ACC112 (cell line): ENCODE data around the gene UBE2J2.

Experiments used
- H2AFZ ChIP-seq: fragments of 200-600 bp; sonication (generic); one replicate; pipeline ENCODE4 v1.6.0; 2017; ENCODE audit warnings: antibody characterized with exemption, low read length; ENCODE audit not compliant: unreplicated experiment
- H3K27ac ChIP-seq: fragments of 200-600 bp; sonication (generic); 2 replicates; pipeline ENCODE4 v1.5.1; 2014; ENCODE audit warnings: low read depth, mild to moderate bottlenecking, antibody characterized with exemption, low read length, moderate library complexity
- H3K27me3 ChIP-seq: fragments of 200-600 bp; sonication (generic); 2 replicates; pipeline ENCODE4 v1.6.1; 2014; ENCODE audit warnings: mild to moderate bottlenecking, antibody characterized with exemption, low read length, moderate library complexity, mixed read lengths; ENCODE audit not compliant: insufficient read depth
- H3K36me3 ChIP-seq: fragments of 200-600 bp; sonication (generic); 2 replicates; pipeline ENCODE4 v1.6.1; 2016; ENCODE audit warnings: mild to moderate bottlenecking, antibody characterized with exemption, low read length, moderate library complexity, mixed read lengths; ENCODE audit not compliant: insufficient read depth
- H3K4me1 ChIP-seq: fragments of 200-600 bp; sonication (generic); one replicate; pipeline ENCODE4 v1.6.1; 2016; ENCODE audit warnings: low read length, mixed read lengths; ENCODE audit not compliant: insufficient read depth, unreplicated experiment, control insufficient read depth
- H3K4me3 ChIP-seq: fragments of 200-600 bp; sonication (generic); 2 replicates; pipeline ENCODE4 v1.5.1; 2014; ENCODE audit warnings: mild to moderate bottlenecking, low read depth, low read length
- H3K79me2 ChIP-seq: fragments of 200-600 bp; sonication (generic); one replicate; pipeline ENCODE4 v1.6.0; 2016; ENCODE audit warnings: low read length; ENCODE audit not compliant: control insufficient read depth, unreplicated experiment, insufficient read depth

The UBE2J2 gene

GRCh38 chr1:1260843-1261560 is 12.7 kb downstream of the UBE2J2 start:
- Histone ChIP-seq H3K4me1 (peaks cover 20% of the 10 kb centered on the region), H3K79me2 (peaks cover 25% of the 10 kb centered on the region), H3K4me3 (no peak overlapping the region), H2AFZ (no peak overlapping the region), H3K36me3 (peaks cover 17% of the 10 kb centered on the region), H3K27ac (no peak overlapping the region), H3K27me3 (no peaks in the 10 kb centered on the region)

- no peak overlapping the region for H3K27ac ChIP-seq
Measured at GRCh38 chr1:1259951-1260600, 13.6 kb downstream of the UBE2J2 start.

GRCh38 chr1:1259540-1259939 is 14.1 kb downstream of the UBE2J2 start:
- Histone ChIP-seq H3K4me3 (no peak overlapping the region), H3K27me3 (no peaks in the 10 kb centered on the region), H3K4me1 (peaks cover 9% of the 10 kb centered on the region), H3K27ac (no peak overlapping the region), H3K36me3 (peaks cover 19% of the 10 kb centered on the region), H2AFZ (no peak overlapping the region), H3K79me2 (peaks cover 25% of the 10 kb centered on the region)

More at GRCh38 chr1:1259951-1260600, 13.6 kb downstream of the UBE2J2 start:
- peaks cover 25% of the 10 kb centered on the region for H3K79me2 ChIP-seq
- H3K4me3 ChIP-seq, result no peak overlapping the region
- no peaks in the 10 kb centered on the region for H3K27me3 ChIP-seq
- peaks cover 11% of the 10 kb centered on the region for H3K4me1 ChIP-seq
- H3K36me3 ChIP-seq, result peaks cover 19% of the 10 kb centered on the region
- H2AFZ ChIP-seq, result no peak overlapping the region

- no peak overlapping the region for H3K4me3 ChIP-seq
- H3K79me2 ChIP-seq, result peaks cover 22% of the 10 kb centered on the region
- H3K4me1 ChIP-seq, result peaks cover 5% of the 10 kb centered on the region
- H3K36me3 ChIP-seq, result peaks cover 19% of the 10 kb centered on the region
- H2AFZ ChIP-seq, result no peak overlapping the region
- no peak overlapping the region for H3K27ac ChIP-seq
- no peaks in the 10 kb centered on the region for H3K27me3 ChIP-seq
Measured at GRCh38 chr1:1259119-1259488, 14.6 kb downstream of the UBE2J2 start.

GRCh38 chr1:1256956-1257871 is 16.4 kb downstream of the UBE2J2 start:
- Histone ChIP-seq H3K27me3 (no peaks in the 10 kb centered on the region), H3K79me2 (peaks cover 14% of the 10 kb centered on the region), H2AFZ (no peak overlapping the region), H3K36me3 (peaks cover 13% of the 10 kb centered on the region), H3K4me1 (peaks cover 2% of the 10 kb centered on the region), H3K27ac (no peak overlapping the region), H3K4me3 (no peak overlapping the region)

- Histone ChIP-seq H3K27me3 (no peaks in the 10 kb centered on the region), H3K27ac (no peak overlapping the region), H3K36me3 (peaks cover 11% of the 10 kb centered on the region), H3K4me3 (no peak overlapping the region), H3K4me1 (peaks cover 2% of the 10 kb centered on the region), H2AFZ (no peak overlapping the region), H3K79me2 (peaks cover 5% of the 10 kb centered on the region)
Measured at GRCh38 chr1:1255611-1256010, 18.0 kb downstream of the UBE2J2 start.

- Histone ChIP-seq H3K36me3 (peaks cover 8% of the 10 kb centered on the region; the same call in 1 of the 2 replicates), H3K27ac (no peak overlapping the region)
Measured at GRCh38 chr1:1255078-1255477, 18.6 kb downstream of the UBE2J2 start.

GRCh38 chr1:1254667-1254998 is 19.0 kb downstream of the UBE2J2 start:
- Histone ChIP-seq H3K36me3 (peaks cover 3% of the 10 kb centered on the region; the same call in 1 of the 2 replicates), H2AFZ (no peak overlapping the region), H3K27ac (no peak overlapping the region), H3K4me1 (peaks cover 2% of the 10 kb centered on the region), H3K4me3 (no peak overlapping the region), H3K27me3 (no peaks in the 10 kb centered on the region), H3K79me2 (no peaks in the 10 kb centered on the region)

More at GRCh38 chr1:1255078-1255477, 18.6 kb downstream of the UBE2J2 start:
- no peaks in the 10 kb centered on the region for H3K27me3 ChIP-seq
- no peak overlapping the region for H3K4me3 ChIP-seq
- H3K4me1 ChIP-seq, result peaks cover 2% of the 10 kb centered on the region
- peaks cover 3% of the 10 kb centered on the region for H3K79me2 ChIP-seq
- no peak overlapping the region for H2AFZ ChIP-seq

- peaks cover 3% of the 10 kb centered on the region; the same call in 1 of the 2 replicates for H3K36me3 ChIP-seq
- no peak overlapping the region for H3K4me3 ChIP-seq
- no peak overlapping the region for H3K27ac ChIP-seq
- peaks cover 2% of the 10 kb centered on the region for H3K4me1 ChIP-seq
- no peaks in the 10 kb centered on the region for H3K79me2 ChIP-seq
- no peak overlapping the region for H2AFZ ChIP-seq
- H3K27me3 ChIP-seq, result no peaks in the 10 kb centered on the region
Measured at GRCh38 chr1:1253972-1254666, 19.5 kb downstream of the UBE2J2 start.

- Histone ChIP-seq H3K79me2 (no peaks in the 10 kb centered on the region), H2AFZ (no peak overlapping the region), H3K27ac (no peak overlapping the region), H3K4me3 (no peak overlapping the region), H3K36me3 (peaks cover 3% of the 10 kb centered on the region; the same call in 1 of the 2 replicates), H3K27me3 (no peaks in the 10 kb centered on the region), H3K4me1 (no peaks in the 10 kb centered on the region)
Measured at GRCh38 chr1:1253314-1253713, 20.3 kb downstream of the UBE2J2 start.
